HCT116 (cell line): ENCODE measurements around the gene ZNF577. TPM values are rescaled to one million over a fixed set of nuclear protein-coding genes. Genes with fewer than 3 reads are reported as not detected.

Experiments used
- ATAC-seq: fragments of 200-7000 bp; cut with Tn5 transposase; 2 replicates; pipeline ENCODE4 v1.9.1; 2020; ENCODE audit warnings: mild to moderate bottlenecking, moderate library complexity
- BruUV-seq: library from RNA; stranded (reverse); fragments of 400-500 nt; replicated peaks from 2 replicates; lab custom pipeline; 2021; lab: Mats Ljungman, UMichigan
- CTCF ChIA-PET: fragments of 300-600 bp; sonication (Branson Sonifier 250); formaldehyde crosslinking; loops from one replicate; lab custom pipeline; 2021; ENCODE audit warnings: antibody characterized with exemption; lab: Charles Lee
- POLR2A ChIA-PET: fragments of 300-600, 350-600 bp; sonication (Branson Sonifier 250); formaldehyde crosslinking; loops from one replicate; lab custom pipeline; 2021; ENCODE audit warnings: antibody characterized with exemption; lab: Charles Lee
- RAD21 ChIA-PET, 2 experiments: fragments of 300-600 bp; sonication (Branson Sonifier 250); formaldehyde crosslinking; loops; one replicate each; lab custom pipeline; 2023; ENCODE audit warnings: low total read pairs in 2 of 2; ENCODE audit not compliant: uncharacterized antibody in 2 of 2, unreplicated experiment in 2 of 2, low non-redundant PET in 1 of 2; lab: Charles Lee
- DNase-seq: peaks from one replicate; pipeline ENCODE4 v3.0.0-alpha.2; 2010; ENCODE audit warnings: low read depth, low spot score
- H2AFZ ChIP-seq: fragments of 200-600 bp; shearing (Covaris generic), sonication (generic); 2 replicates; pipeline ENCODE4 v1.6.1; 2017; ENCODE audit warnings: low read depth, mixed run types, mixed read lengths, antibody characterized with exemption, low read length; ENCODE audit not compliant: poor library complexity, severe bottlenecking
- H3K27ac ChIP-seq: 2 replicates; pipeline ENCODE4 v1.5.1; 2012; ENCODE audit warnings: low read depth, low read length
- H3K27me3 ChIP-seq: fragments of 200-600 bp; sonication (generic); 2 replicates; pipeline ENCODE4 v1.6.1; 2016; ENCODE audit warnings: mixed run types, low read length, mixed read lengths; ENCODE audit not compliant: insufficient read depth
- H3K36me3 ChIP-seq, 2 experiments: fragments of 200-500 bp in 1 of 2; fragments of 200-600 bp in 1 of 2; sonication (Bioruptor generic) in 1 of 2; sonication (generic) in 1 of 2; 2 replicates each; pipeline versions ENCODE4 v1.5.1 to v1.6.1; 2014 to 2016; ENCODE audit warnings: low read length in 2 of 2, inconsistent platforms in 1 of 2, mixed read lengths in 1 of 2, mixed run types in 1 of 2; ENCODE audit not compliant: insufficient read depth in 2 of 2, control insufficient read depth in 1 of 2
- H3K4me1 ChIP-seq, 2 experiments: fragments of 200-600 bp in 1 of 2; sonication (generic) in 1 of 2; 2 replicates each; pipeline versions ENCODE4 v1.5.1 to v1.6.1; 2012 to 2017; ENCODE audit warnings: low read length in 2 of 2, inconsistent platforms in 1 of 2, mild to moderate bottlenecking in 1 of 2, mixed read lengths in 1 of 2, mixed run types in 1 of 2, moderate library complexity in 1 of 2; ENCODE audit not compliant: insufficient read depth in 2 of 2, control insufficient read depth in 1 of 2
- H3K4me2 ChIP-seq: fragments of 200-600 bp; sonication (generic); 2 replicates; pipeline ENCODE4 v1.6.1; 2017; ENCODE audit warnings: mixed run types, low read length, mixed read lengths
- H3K4me3 ChIP-seq, 2 experiments: fragments of 200-600 bp in 1 of 2; sonication (generic) in 1 of 2; replicated peaks in 1 of 2; 2 replicates each; pipeline ENCODE4 v1.5.1; 2011 to 2016; ENCODE audit warnings: low read length in 2 of 2, control low read depth in 1 of 2, low read depth in 1 of 2, mild to moderate bottlenecking in 1 of 2, mixed read lengths in 1 of 2, mixed run types in 1 of 2
- H3K79me2 ChIP-seq: fragments of 200-600 bp; sonication (generic); 2 replicates; pipeline ENCODE4 v1.6.1; 2017; ENCODE audit warnings: mild to moderate bottlenecking, mixed run types, low read length, moderate library complexity, mixed read lengths; ENCODE audit not compliant: insufficient read depth
- H3K9ac ChIP-seq: fragments of 200-600 bp; sonication (generic); 2 replicates; pipeline ENCODE4 v1.6.1; 2016; ENCODE audit warnings: low read length, mixed read lengths
- H3K9me2 ChIP-seq: fragments of 200-600 bp; sonication (generic), shearing (Covaris generic); 2 replicates; pipeline ENCODE4 v1.6.1; 2017; ENCODE audit warnings: mixed run types, mild to moderate bottlenecking, moderate library complexity; ENCODE audit not compliant: insufficient read depth
- H3K9me3 ChIP-seq, 2 experiments: fragments of 200-500 bp in 1 of 2; fragments of 200-600 bp in 1 of 2; sonication (Bioruptor generic) in 1 of 2; sonication (generic) in 1 of 2; 2 replicates each; pipeline ENCODE4 v1.6.1; 2014 to 2017; ENCODE audit warnings: low read length in 2 of 2, mixed read lengths in 2 of 2, inconsistent platforms in 1 of 2, low read depth in 1 of 2, mild to moderate bottlenecking in 1 of 2, mixed run types in 1 of 2, moderate library complexity in 1 of 2; ENCODE audit not compliant: control insufficient read depth in 1 of 2, insufficient read depth in 1 of 2
- H4K20me1 ChIP-seq: fragments of 200-600 bp; sonication (generic), shearing (Covaris generic); 2 replicates; pipeline ENCODE4 v1.6.1; 2017; ENCODE audit warnings: mixed run types, mild to moderate bottlenecking, moderate library complexity; ENCODE audit not compliant: insufficient read depth
- EGR1 ChIP-seq: IDR thresholded peaks from 2 replicates; pipeline ENCODE4 v1.6.1; 2012; ENCODE audit warnings: low read depth
- RAD21 ChIP-seq: IDR thresholded peaks from 2 replicates; pipeline ENCODE4 v1.6.1; 2012; ENCODE audit warnings: low read depth, mild to moderate bottlenecking
- SIN3A ChIP-seq: IDR thresholded peaks from 2 replicates; pipeline ENCODE4 v1.6.1; 2012; ENCODE audit warnings: low read depth
- ZBTB33 ChIP-seq: IDR thresholded peaks from 2 replicates; pipeline ENCODE4 v1.6.1; 2011; ENCODE audit warnings: mild to moderate bottlenecking, low read length, moderate library complexity; ENCODE audit not compliant: insufficient replicate concordance; ENCODE audit errors: extremely low read depth
- ZNF274 ChIP-seq: fragments of 200-500 bp; sonication (Bioruptor generic); IDR thresholded peaks from 2 replicates; pipeline ENCODE4 v1.6.1; 2014; ENCODE audit warnings: mild to moderate bottlenecking, low read depth, low read length, inconsistent platforms
- intact Hi-C: fragments of 100-400 bp; cut with micrococcal nuclease; formaldehyde crosslinking; loops from 2 replicates; pipeline ENCODE4 v1.10.0; 2022
- total RNA-seq: library from RNA; stranded (reverse); gene quantifications from one replicate; pipeline ENCODE4 v1.2.1, GENCODE V29; 2021; ENCODE audit not compliant: unreplicated experiment
- TF ChIP-seq, protein P1 (sequence below): IDR thresholded peaks from 2 replicates; pipeline ENCODE4 v1.6.1; 2012
- TF ChIP-seq, protein P2 (sequence below): IDR thresholded peaks from 2 replicates; pipeline ENCODE4 v1.6.1; 2012; ENCODE audit warnings: low read depth

The ZNF577 gene
- total RNA-seq, 1 experiment from 2014 or later, result 5.8 TPM

DNA sequence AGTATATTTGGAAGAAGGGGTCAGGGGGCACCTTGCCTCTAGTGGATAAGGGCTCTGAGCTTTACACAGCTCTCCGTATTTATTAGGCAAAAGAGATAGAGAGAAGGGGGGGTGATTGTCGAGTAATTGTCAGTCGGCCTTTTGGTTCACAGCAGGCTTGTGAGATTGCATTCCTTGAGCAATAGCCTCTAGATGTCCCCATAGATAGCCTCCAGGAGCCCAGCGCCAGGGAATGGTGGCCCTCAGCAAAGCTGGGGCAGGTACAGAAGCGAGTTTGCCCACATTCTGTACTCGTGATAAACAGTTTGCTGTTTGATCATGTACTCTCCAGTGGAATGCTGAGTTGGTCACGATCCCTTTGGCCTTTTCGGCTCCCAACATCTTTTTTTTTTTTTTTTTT is 44.2 kb upstream of the ZNF577 start:
- H3K4me1 ChIP-seq, result peaks cover 0 to under 1% of the 10 kb centered on the region in 2 experiments; a peak in 1 of 4 replicates
- H3K36me3 ChIP-seq, result no peaks in the 10 kb centered on the region
- H4K20me1 ChIP-seq, result no peaks in the 10 kb centered on the region
- no peak for ATAC-seq
- intact Hi-C loops, result no loop called here
- no peak overlapping the region for H3K4me3 ChIP-seq
- BruUV-seq, result no TSS peak
- no peak overlapping the region for H3K27ac ChIP-seq
- ChIA-PET CTCF (no interaction called here), RAD21 (no interaction called here), POLR2A (no interaction called here)
- H3K9ac ChIP-seq, result no peak overlapping the region
- H3K9me2 ChIP-seq, result no peaks in the 10 kb centered on the region
- H2AFZ ChIP-seq, result no peak overlapping the region
- peaks cover 0 to 6% of the 10 kb centered on the region in 2 experiments; a peak in 1 of 4 replicates for H3K9me3 ChIP-seq
- no peak for DNase-seq
- TF ChIP-seq SIN3A (no peak), EGR1 (no peak), RAD21 (no peak), ZBTB33 (no peak), ZNF274 (no peak)
- TF ChIP-seq, protein P1, sequence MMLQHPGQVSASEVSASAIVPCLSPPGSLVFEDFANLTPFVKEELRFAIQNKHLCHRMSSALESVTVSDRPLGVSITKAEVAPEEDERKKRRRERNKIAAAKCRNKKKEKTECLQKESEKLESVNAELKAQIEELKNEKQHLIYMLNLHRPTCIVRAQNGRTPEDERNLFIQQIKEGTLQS, result no peak
- TF ChIP-seq, protein P2, sequence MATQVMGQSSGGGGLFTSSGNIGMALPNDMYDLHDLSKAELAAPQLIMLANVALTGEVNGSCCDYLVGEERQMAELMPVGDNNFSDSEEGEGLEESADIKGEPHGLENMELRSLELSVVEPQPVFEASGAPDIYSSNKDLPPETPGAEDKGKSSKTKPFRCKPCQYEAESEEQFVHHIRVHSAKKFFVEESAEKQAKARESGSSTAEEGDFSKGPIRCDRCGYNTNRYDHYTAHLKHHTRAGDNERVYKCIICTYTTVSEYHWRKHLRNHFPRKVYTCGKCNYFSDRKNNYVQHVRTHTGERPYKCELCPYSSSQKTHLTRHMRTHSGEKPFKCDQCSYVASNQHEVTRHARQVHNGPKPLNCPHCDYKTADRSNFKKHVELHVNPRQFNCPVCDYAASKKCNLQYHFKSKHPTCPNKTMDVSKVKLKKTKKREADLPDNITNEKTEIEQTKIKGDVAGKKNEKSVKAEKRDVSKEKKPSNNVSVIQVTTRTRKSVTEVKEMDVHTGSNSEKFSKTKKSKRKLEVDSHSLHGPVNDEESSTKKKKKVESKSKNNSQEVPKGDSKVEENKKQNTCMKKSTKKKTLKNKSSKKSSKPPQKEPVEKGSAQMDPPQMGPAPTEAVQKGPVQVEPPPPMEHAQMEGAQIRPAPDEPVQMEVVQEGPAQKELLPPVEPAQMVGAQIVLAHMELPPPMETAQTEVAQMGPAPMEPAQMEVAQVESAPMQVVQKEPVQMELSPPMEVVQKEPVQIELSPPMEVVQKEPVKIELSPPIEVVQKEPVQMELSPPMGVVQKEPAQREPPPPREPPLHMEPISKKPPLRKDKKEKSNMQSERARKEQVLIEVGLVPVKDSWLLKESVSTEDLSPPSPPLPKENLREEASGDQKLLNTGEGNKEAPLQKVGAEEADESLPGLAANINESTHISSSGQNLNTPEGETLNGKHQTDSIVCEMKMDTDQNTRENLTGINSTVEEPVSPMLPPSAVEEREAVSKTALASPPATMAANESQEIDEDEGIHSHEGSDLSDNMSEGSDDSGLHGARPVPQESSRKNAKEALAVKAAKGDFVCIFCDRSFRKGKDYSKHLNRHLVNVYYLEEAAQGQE, result no peak
- H3K27me3 ChIP-seq, result no peaks in the 10 kb centered on the region
- no peaks in the 10 kb centered on the region for H3K79me2 ChIP-seq
- no peak overlapping the region for H3K4me2 ChIP-seq
